Measurements from ENCODE around the gene OTULINL. TPM values are rescaled to one million over a fixed set of nuclear protein-coding genes. Genes with fewer than 3 reads are reported as not detected.

The OTULINL gene
- total RNA-seq, 1 experiment from 2014 or later = 54.6 TPM

DNA sequence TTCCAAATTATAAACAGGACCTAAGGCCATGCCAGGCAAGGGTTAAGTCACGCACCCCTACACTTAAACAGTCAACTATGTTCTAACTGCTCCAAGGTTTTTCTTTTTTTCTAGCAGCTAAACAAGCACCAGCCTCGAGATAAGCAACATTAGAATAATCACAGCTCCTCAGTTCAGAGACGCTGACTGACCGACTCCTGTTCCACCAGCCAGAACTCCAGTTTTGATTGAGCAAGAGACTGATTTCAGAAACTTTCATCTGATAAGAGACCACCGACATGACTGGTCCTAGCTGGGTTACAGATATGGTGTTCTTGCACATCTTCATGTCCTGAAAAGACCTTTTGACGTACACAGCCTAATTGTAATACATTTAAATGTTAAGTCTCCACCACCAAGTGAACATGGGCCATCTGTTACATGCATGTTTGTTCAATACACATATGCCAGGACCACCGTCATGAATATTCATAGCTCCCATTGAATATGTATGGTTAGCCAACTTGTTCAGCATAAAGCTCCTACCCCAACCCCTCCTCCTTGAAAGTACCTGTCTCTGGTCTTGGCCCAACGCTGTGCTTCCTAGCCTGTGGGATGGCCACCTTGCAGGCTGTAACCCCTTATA, 23.7 kb upstream of the OTULINL start:
- ChIA-PET POLR2A (ENCODE audit: unreplicated experiment) (no interaction called here), CTCF (no interaction called here)
- H3F3A ChIP-seq (ENCODE audit: low read length, unreplicated experiment) = no peaks in the 10 kb centered on the region
- no peak overlapping the region for H3K27ac ChIP-seq (ENCODE audit: low read length)
- no peaks in the 10 kb centered on the region for H3K36me3 ChIP-seq (ENCODE audit: low read depth, low read length)
- no peak overlapping the region for H2AFZ ChIP-seq (ENCODE audit: low read length)
- H4K20me1 ChIP-seq (ENCODE audit: low read length) = no peaks in the 10 kb centered on the region
- H3K4me1 ChIP-seq (ENCODE audit: insufficient read depth, low read length) = peaks cover 7% of the 10 kb centered on the region; the same call in 1 of the 2 replicates
- no peaks in the 10 kb centered on the region for H3K9me2 ChIP-seq (replicated peaks; ENCODE audit: low read length)
- no peak for ATAC-seq
- intact Hi-C loops (cut with micrococcal nuclease) = no loop called here
- no peak for DNase-seq
- BruUV-seq (replicated peaks) = no TSS peak
- no peak overlapping the region for H3K4me2 ChIP-seq (ENCODE audit: low read length)
- H3K4me3 ChIP-seq (ENCODE audit: low read length) = no peak overlapping the region
- TF ChIP-seq EZH2 (IDR thresholded peaks at IDR 0.05; ENCODE audit: low read length, unreplicated experiment) = no peak
- TF ChIP-seq EZH2phosphoT487 (IDR thresholded peaks at IDR 0.05; ENCODE audit: borderline replicate concordance, low read length) = no peak
- TF ChIP-seq, protein P1, sequence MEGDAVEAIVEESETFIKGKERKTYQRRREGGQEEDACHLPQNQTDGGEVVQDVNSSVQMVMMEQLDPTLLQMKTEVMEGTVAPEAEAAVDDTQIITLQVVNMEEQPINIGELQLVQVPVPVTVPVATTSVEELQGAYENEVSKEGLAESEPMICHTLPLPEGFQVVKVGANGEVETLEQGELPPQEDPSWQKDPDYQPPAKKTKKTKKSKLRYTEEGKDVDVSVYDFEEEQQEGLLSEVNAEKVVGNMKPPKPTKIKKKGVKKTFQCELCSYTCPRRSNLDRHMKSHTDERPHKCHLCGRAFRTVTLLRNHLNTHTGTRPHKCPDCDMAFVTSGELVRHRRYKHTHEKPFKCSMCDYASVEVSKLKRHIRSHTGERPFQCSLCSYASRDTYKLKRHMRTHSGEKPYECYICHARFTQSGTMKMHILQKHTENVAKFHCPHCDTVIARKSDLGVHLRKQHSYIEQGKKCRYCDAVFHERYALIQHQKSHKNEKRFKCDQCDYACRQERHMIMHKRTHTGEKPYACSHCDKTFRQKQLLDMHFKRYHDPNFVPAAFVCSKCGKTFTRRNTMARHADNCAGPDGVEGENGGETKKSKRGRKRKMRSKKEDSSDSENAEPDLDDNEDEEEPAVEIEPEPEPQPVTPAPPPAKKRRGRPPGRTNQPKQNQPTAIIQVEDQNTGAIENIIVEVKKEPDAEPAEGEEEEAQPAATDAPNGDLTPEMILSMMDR (conservative IDR thresholded peaks at IDR 0.05; ENCODE audit: low read depth, low read length) = no peak
- no peak overlapping the region for H3K9ac ChIP-seq (ENCODE audit: low read length)
- no peaks in the 10 kb centered on the region for H3K27me3 ChIP-seq (ENCODE audit: low read length)
- no peaks in the 10 kb centered on the region for H3K9me3 ChIP-seq (ENCODE audit: low read length)
- H3K79me2 ChIP-seq (ENCODE audit: low read length) = no peaks in the 10 kb centered on the region

DNA sequence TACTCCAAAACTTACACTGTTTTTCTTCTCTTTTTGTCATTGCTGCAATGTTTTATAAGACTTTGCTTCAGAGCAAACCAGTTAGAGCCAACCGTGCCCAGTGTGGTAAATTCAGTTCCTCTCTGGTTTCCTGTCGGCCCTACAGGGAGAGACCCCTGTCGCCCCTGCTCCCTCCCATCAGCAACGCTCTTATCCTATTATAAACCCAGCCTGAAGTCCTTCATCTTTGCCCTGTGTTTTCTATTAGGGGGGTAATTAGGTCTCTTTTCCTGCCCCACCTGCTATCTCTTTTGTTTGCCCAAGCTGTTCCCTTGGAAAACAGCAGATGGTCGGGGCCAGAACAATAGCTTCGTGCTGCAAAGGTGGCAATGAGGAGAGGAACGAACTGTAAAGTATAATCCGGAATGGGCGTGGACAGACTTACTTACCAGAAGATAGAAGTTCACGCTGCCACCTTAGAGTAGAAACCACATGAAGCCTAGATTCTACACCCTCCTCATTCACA, 21.4 kb upstream of the OTULINL start:
- ATAC-seq (no peak), DNase-seq (no peak)
- Histone ChIP-seq H3K9ac (ENCODE audit: low read length) (no peak overlapping the region), H3F3A (ENCODE audit: low read length, unreplicated experiment) (no peaks in the 10 kb centered on the region), H3K27me3 (ENCODE audit: low read length) (no peaks in the 10 kb centered on the region), H3K4me3 (ENCODE audit: low read length) (no peak overlapping the region), H3K9me2 (replicated peaks; ENCODE audit: low read length) (no peaks in the 10 kb centered on the region), H3K27ac (ENCODE audit: low read length) (no peak overlapping the region), H3K79me2 (ENCODE audit: low read length) (no peaks in the 10 kb centered on the region), H3K4me2 (ENCODE audit: low read length) (no peak overlapping the region), H2AFZ (ENCODE audit: low read length) (no peak overlapping the region), H3K36me3 (ENCODE audit: low read depth, low read length) (no peaks in the 10 kb centered on the region), H3K9me3 (ENCODE audit: low read length) (no peaks in the 10 kb centered on the region), H4K20me1 (ENCODE audit: low read length) (no peaks in the 10 kb centered on the region), H3K4me1 (ENCODE audit: insufficient read depth, low read length) (peaks cover under 1% of the 10 kb centered on the region; the same call in 1 of the 2 replicates)
- CTCF ChIA-PET = no interaction called here
- TF ChIP-seq, protein P1 (conservative IDR thresholded peaks at IDR 0.05; ENCODE audit: low read depth, low read length) = no peak
- BruUV-seq (replicated peaks) = no TSS peak
- intact Hi-C loops (cut with micrococcal nuclease) = no loop called here
- POLR2A ChIA-PET (ENCODE audit: unreplicated experiment) = interaction anchor here (0.6 kb wide), 1 partner anchor 69 kb away, joined by 5 read pairs; no protein-coding TSS in a partner anchor

DNA sequence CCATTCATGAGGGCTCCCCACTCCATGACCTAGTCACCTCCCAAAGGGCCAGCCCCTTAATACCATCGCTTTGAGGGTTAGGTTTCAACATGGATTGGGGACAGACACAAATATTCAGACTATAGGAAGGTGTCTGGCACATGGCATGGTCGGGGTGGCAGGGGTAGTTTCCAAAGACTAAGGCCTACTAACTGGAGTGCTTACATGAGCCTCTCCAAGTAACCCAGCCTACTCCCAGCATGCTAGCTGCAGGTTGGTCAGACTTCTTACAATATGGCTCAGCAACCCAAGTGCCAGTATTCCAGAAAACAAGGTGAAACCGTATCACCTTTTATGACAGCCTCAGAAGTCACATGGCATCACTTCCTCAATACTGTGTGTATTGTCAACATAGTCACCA, 19.9 kb upstream of the OTULINL start:
- H3K27ac ChIP-seq (ENCODE audit: low read length) = no peak overlapping the region
- H4K20me1 ChIP-seq (ENCODE audit: low read length) = no peaks in the 10 kb centered on the region
- no peaks in the 10 kb centered on the region for H3K9me3 ChIP-seq (ENCODE audit: low read length)
- no peak overlapping the region for H3K9ac ChIP-seq (ENCODE audit: low read length)
- intact Hi-C loops (cut with micrococcal nuclease) = no loop called here
- H3K36me3 ChIP-seq (ENCODE audit: low read depth, low read length) = no peaks in the 10 kb centered on the region
- CTCF ChIA-PET = no interaction called here
- POLR2A ChIA-PET (ENCODE audit: unreplicated experiment) = no interaction called here
- no peaks in the 10 kb centered on the region for H3K27me3 ChIP-seq (ENCODE audit: low read length)
- H3K4me2 ChIP-seq (ENCODE audit: low read length) = no peak overlapping the region
- H3K4me3 ChIP-seq (ENCODE audit: low read length) = no peak overlapping the region
- no peaks in the 10 kb centered on the region for H3K4me1 ChIP-seq (ENCODE audit: insufficient read depth, low read length)
- no TSS peak for BruUV-seq (replicated peaks)
- ATAC-seq (no peak), DNase-seq (no peak)
- H3K9me2 ChIP-seq (replicated peaks; ENCODE audit: low read length) = no peaks in the 10 kb centered on the region
- no peak overlapping the region for H2AFZ ChIP-seq (ENCODE audit: low read length)
- no peaks in the 10 kb centered on the region for H3K79me2 ChIP-seq (ENCODE audit: low read length)
- TF ChIP-seq EZH2 (IDR thresholded peaks at IDR 0.05; ENCODE audit: low read length, unreplicated experiment) (no peak), EZH2phosphoT487 (IDR thresholded peaks at IDR 0.05; ENCODE audit: borderline replicate concordance, low read length) (no peak)
- TF ChIP-seq, protein P1 (conservative IDR thresholded peaks at IDR 0.05; ENCODE audit: low read depth, low read length) = no peak
- H3F3A ChIP-seq (ENCODE audit: low read length, unreplicated experiment) = no peaks in the 10 kb centered on the region
